ENCODE results near the gene LDLR. TPM values are rescaled to one million over a fixed set of nuclear protein-coding genes. Genes with fewer than 3 reads are reported as not detected.

LDLR gene
- 271 and 284 TPM in 2 replicates for total RNA-seq

GRCh38 chr19:11089254-11090013 is at the start of gene LDLR:
TSS of gene LDLR (plus strand) at chr19:11089463. CDS start at chr19:11089549, 86 bp downstream.

GRCh38 chr19:11155373-11156120 is 66.3 kb downstream of the LDLR start, which contains the start of gene SPC24:
TSS of gene SPC24 (minus strand) at chr19:11155782. CDS start at chr19:11155776, 6 bp downstream.

Other genes with a start within 250 kb of the LDLR start
- gene C19orf38, start 241.0 kb upstream of the LDLR start, total RNA-seq: 0.30 and 0.69 TPM in 2 replicates
- gene CARM1, start 217.9 kb upstream of the LDLR start, total RNA-seq: 18.1 and 50.1 TPM in 2 replicates
- 119 and 165 TPM in 2 replicates for gene YIPF2, start 160.8 kb upstream of the LDLR start, total RNA-seq
- 33.9 and 39.5 TPM in 2 replicates for gene TIMM29, start 160.7 kb upstream of the LDLR start, total RNA-seq
- 74.2 and 163 TPM in 2 replicates for gene SMARCA4, start 128.4 kb upstream of the LDLR start, total RNA-seq
- 3.9 and 16.1 TPM in 2 replicates for gene SPC24, start 66.3 kb downstream of the LDLR start, total RNA-seq
- gene KANK2, start 108.1 kb downstream of the LDLR start, total RNA-seq: 165 and 167 TPM in 2 replicates
- not detected in 2 replicates for gene ANGPTL8, start 150.2 kb downstream of the LDLR start, total RNA-seq
- 11.0 and 20.7 TPM in 2 replicates for gene DOCK6, start 173.1 kb downstream of the LDLR start, total RNA-seq
- gene TSPAN16, start 206.7 kb downstream of the LDLR start, total RNA-seq: not detected in 2 replicates

Measured in smooth muscle cell of the umbilical artery (primary cell).